H1 (cell line): ENCODE measurements around the gene KRT23. TPM values are rescaled to one million over a fixed set of nuclear protein-coding genes. Genes with fewer than 3 reads are reported as not detected.

ENCODE experiments used
- BCL11A ChIP-seq, 2 experiments: IDR thresholded peaks; one replicate each; pipeline ENCODE4 v1.6.1; 2011; ENCODE audit warnings: low read depth in 2 of 2, low read length in 2 of 2, mild to moderate bottlenecking in 2 of 2
- USF2 ChIP-seq: IDR thresholded peaks from 2 replicates; pipeline ENCODE4 v1.6.1; 2011; ENCODE audit warnings: low read length, improper control_type of control experiment
- polyA plus RNA-seq, 7 experiments: library from polyadenylated mRNA; depleted of rRNA in 3 of 7; stranded (reverse) in 5 of 7; unstranded in 2 of 7; fragments of >200 nt in 5 of 7; fragments of 200-250 nt in 2 of 7; gene quantifications; 1 replicate in 5 of 7; 2 replicates in 1 of 7; 4 replicates in 1 of 7; pipeline versions ENCODE4 v1.2.1 to v1.2.3, GENCODE V29; 2011 to 2013; ENCODE audit warnings: missing spikeins in 2 of 7, mixed read lengths in 2 of 7
- total RNA-seq: library from RNA; stranded (reverse); fragmentation: NEBNext Ultra II Directional; extraction: Animal tissue kit (Norgen Biotek cat#: 25700); gene quantifications from 2 replicates; pipeline ENCODE4 v1.2.1, GENCODE V29; 2021
- TF ChIP-seq, protein P1 (sequence below): IDR thresholded peaks from 2 replicates; pipeline ENCODE4 v1.6.1; 2012; ENCODE audit warnings: inconsistent platforms

KRT23 gene
- total and polyA plus RNA-seq, 2 of the 8 experiments (the other 6 are each of a cell fraction or from before 2014, with no cell fraction given): not detected

DNA sequence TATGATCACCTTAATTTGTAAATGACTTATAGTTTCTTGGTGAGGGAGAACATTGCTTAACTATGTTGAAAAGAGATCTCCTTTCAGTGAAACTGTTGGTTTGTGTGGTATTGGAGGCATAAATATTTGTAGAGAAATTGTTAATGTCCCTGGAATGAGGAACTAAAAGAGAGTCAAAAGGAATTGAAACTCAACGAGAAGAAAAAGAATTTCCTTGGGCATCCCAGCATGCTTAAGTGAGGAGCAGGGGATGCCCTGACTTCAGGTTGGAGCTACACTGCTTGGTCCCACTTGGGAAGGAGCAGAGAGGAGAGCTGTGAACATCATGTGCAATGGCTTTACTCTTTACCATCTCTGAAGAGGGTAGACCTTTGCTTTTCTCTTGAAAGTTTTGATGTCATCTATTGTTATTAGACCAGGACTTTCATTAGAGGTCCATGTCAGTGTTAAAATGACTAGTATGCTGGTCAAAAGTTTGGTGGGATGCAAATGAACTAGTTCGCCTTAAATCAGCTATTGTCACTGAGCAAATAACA, 21.7 kb downstream of the KRT23 start (continued):
- TF ChIP-seq, protein P1, sequence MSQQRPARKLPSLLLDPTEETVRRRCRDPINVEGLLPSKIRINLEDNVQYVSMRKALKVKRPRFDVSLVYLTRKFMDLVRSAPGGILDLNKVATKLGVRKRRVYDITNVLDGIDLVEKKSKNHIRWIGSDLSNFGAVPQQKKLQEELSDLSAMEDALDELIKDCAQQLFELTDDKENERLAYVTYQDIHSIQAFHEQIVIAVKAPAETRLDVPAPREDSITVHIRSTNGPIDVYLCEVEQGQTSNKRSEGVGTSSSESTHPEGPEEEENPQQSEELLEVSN: no peak
- no peak for TF ChIP-seq BCL11A (IDR thresholded peaks at IDR 0.05; ENCODE audit: low read depth in 2 of 2, low read length in 2 of 2)
- no peak for TF ChIP-seq USF2
